Peyer's patch (tissue), 4 donors: ENCODE data around the gene MSLN. TPM values are rescaled to one million over a fixed set of nuclear protein-coding genes. Genes with fewer than 3 reads are reported as not detected.

ENCODE experiments used
- DNase-seq, 3 donors: peaks; one replicate each; pipeline ENCODE4 v3.0.0-alpha.2; 2017 to 2019
- H3K27ac ChIP-seq, 4 donors: fragments of 200-600 bp; sonication (generic); one replicate each; pipeline ENCODE4 v1.5.1; 2016 to 2019
- H3K27me3 ChIP-seq, 2 donors: fragments of 200-600 bp; sonication (generic); one replicate each; pipeline ENCODE4 v1.5.1; 2019
- H3K36me3 ChIP-seq, 3 donors: fragments of 200-600 bp; sonication (generic); one replicate each; pipeline ENCODE4 v1.5.1; 2016 to 2019
- H3K4me1 ChIP-seq, 4 donors: fragments of 200-600 bp; sonication (generic); one replicate each; pipeline ENCODE4 v1.5.1; 2016 to 2019
- H3K4me3 ChIP-seq, 4 donors: fragments of 200-600 bp; sonication (generic); 1 replicate in 3 of 4; 2 replicates in 1 of 4; pipeline ENCODE4 v1.5.1; 2016 to 2019; ENCODE audit warnings: mild to moderate bottlenecking in 1 of 4
- H3K9me3 ChIP-seq, 4 donors: fragments of 200-600 bp; sonication (generic); one replicate each; pipeline ENCODE4 v1.5.1; 2016 to 2019; ENCODE audit warnings: mild to moderate bottlenecking in 1 of 4
- CTCF ChIP-seq, 6 experiments: fragments of 450-650 bp in 4 of 6; fragments of 200-600 bp in 2 of 6; sonication (generic) in 1 of 6; IDR thresholded peaks; one replicate each; pipeline ENCODE4 v1.5.1; 2017 to 2019; ENCODE audit warnings: antibody characterized with exemption in 6 of 6, mild to moderate bottlenecking in 3 of 6, moderate library complexity in 1 of 6
- POLR2A ChIP-seq, 2 donors: fragments of 450-650 bp; IDR thresholded peaks; one replicate each; pipeline ENCODE4 v1.5.1; 2017; ENCODE audit warnings: antibody characterized with exemption in 2 of 2, mild to moderate bottlenecking in 2 of 2, moderate library complexity in 2 of 2
- total RNA-seq, 4 donors: library from RNA; depleted of rRNA; stranded (reverse); fragments of >200 nt; gene quantifications; one replicate each; pipeline ENCODE4 v1.1.0, GENCODE V29; 2016

The MSLN gene
- total RNA-seq, 4 donors from 2014 or later, result 2.6 to 7.7 (median 5.4) TPM; not detected in 1

- H3K27me3 ChIP-seq, result no peaks in the 10 kb centered on the region
These were observed 5.9 kb upstream of the MSLN start for GRCh38 chr16:754656-755055.

GRCh38 chr16:756428-756827 is 4.1 kb upstream of the MSLN start:
- H3K27me3 ChIP-seq, result no peaks in the 10 kb centered on the region
- no peak overlapping the region for H3K4me3 ChIP-seq
- no peaks in the 10 kb centered on the region for H3K4me1 ChIP-seq
- no peak for DNase-seq
- TF ChIP-seq POLR2A (IDR thresholded peaks at IDR 0.05) (no peak), CTCF (IDR thresholded peaks at IDR 0.05) (no peak)
- H3K36me3 ChIP-seq, result no peaks in the 10 kb centered on the region
- H3K27ac ChIP-seq, result no peak overlapping the region
- H3K9me3 ChIP-seq, result no peaks in the 10 kb centered on the region

More at GRCh38 chr16:754656-755055, 5.9 kb upstream of the MSLN start:
- Histone ChIP-seq H3K4me3 (no peak overlapping the region), H3K4me1 (no peaks in the 10 kb centered on the region), H3K27ac (no peak overlapping the region), H3K9me3 (no peaks in the 10 kb centered on the region), H3K36me3 (no peaks in the 10 kb centered on the region)
- no peak for TF ChIP-seq POLR2A (IDR thresholded peaks at IDR 0.05)
- no peak for TF ChIP-seq CTCF (IDR thresholded peaks at IDR 0.05)
- DNase-seq, result no peak

- no peak overlapping the region for H3K4me3 ChIP-seq
These were observed 1.2 kb upstream of the MSLN start for GRCh38 chr16:759110-759910.

GRCh38 chr16:760065-760464 is 469 bp upstream of the MSLN start:
- Histone ChIP-seq H3K9me3 (no peaks in the 10 kb centered on the region), H3K27ac (no peak overlapping the region), H3K36me3 (no peaks in the 10 kb centered on the region), H3K4me1 (no peaks in the 10 kb centered on the region), H3K27me3 (no peaks in the 10 kb centered on the region), H3K4me3 (no peak overlapping the region)
- no peak for TF ChIP-seq POLR2A (IDR thresholded peaks at IDR 0.05)
- TF ChIP-seq CTCF (IDR thresholded peaks at IDR 0.05), result no peak
- no peak for DNase-seq

More at GRCh38 chr16:759110-759910, 1.2 kb upstream of the MSLN start:
- Histone ChIP-seq H3K4me1 (no peaks in the 10 kb centered on the region), H3K36me3 (no peaks in the 10 kb centered on the region), H3K27me3 (no peaks in the 10 kb centered on the region), H3K9me3 (no peaks in the 10 kb centered on the region), H3K27ac (no peak overlapping the region)
- TF ChIP-seq CTCF (IDR thresholded peaks at IDR 0.05), result no peak
- no peak for TF ChIP-seq POLR2A (IDR thresholded peaks at IDR 0.05)
- no peak for DNase-seq

GRCh38 chr16:761625-762513 is 1.3 kb downstream of the MSLN start:
- no peak overlapping the region for H3K27ac ChIP-seq
- H3K9me3 ChIP-seq, result no peaks in the 10 kb centered on the region
- no peaks in the 10 kb centered on the region for H3K36me3 ChIP-seq
- H3K4me3 ChIP-seq, result no peak overlapping the region
- TF ChIP-seq CTCF (IDR thresholded peaks at IDR 0.05) (no peak), POLR2A (IDR thresholded peaks at IDR 0.05) (no peak)
- no peaks in the 10 kb centered on the region for H3K4me1 ChIP-seq
- no peaks in the 10 kb centered on the region for H3K27me3 ChIP-seq
- DNase-seq, result no peak
